Measurements from ENCODE around the gene FAM170B. TPM values are rescaled to one million over a fixed set of nuclear protein-coding genes. Genes with fewer than 3 reads are reported as not detected.

The FAM170B gene
- total and polyA plus RNA-seq, 9 of the 15 experiments (the other 6 are each of a cell fraction or from before 2014, with no cell fraction given), result 0.11 to 0.21 TPM; not detected in 7

DNA sequence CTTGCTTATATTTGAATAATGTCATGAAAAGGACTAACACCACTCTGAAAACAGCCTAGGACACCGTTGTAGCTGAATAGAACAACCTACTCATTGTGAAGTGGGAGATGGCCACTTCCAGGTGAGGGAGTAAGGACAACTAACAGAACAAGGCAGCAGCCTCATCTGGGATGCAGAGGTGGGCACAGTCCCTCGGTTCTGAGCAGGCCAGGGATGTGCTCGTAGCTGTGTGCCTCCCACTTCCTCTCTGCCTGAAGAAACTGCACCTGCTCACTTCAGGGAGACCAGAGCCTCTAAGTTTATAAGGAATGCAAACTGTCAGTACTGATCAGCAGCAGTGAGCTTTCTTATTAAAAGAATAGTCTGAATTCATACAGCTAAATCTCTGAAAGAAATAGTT is 21.0 kb downstream of the FAM170B start:
- Histone ChIP-seq H3K9ac (ENCODE audit: insufficient read depth in 1 of 2, low read depth in 2 of 2, low read length in 2 of 2) (no peak overlapping the region), H3K27me3 (ENCODE audit: control insufficient read depth in 2 of 2, insufficient read depth in 2 of 2, low read length in 2 of 2) (no peaks in the 10 kb centered on the region), H3K27ac (ENCODE audit: extremely low read depth, low read depth, low read length) (no peak overlapping the region), H3K9me1 (ENCODE audit: control insufficient read depth, insufficient read depth, low read length) (no peaks in the 10 kb centered on the region), H3K36me3 (ENCODE audit: control insufficient read depth, insufficient read depth, low read length) (no peaks in the 10 kb centered on the region), H2AFZ (ENCODE audit: low read depth, low read length) (no peak overlapping the region), H3K4me3 (no peak overlapping the region), H3K4me1 (replicated peaks in 1 of 2; ENCODE audit: control insufficient read depth in 2 of 2, insufficient read depth in 2 of 2, low read length in 2 of 2) (peaks cover 7 to 19% of the 10 kb centered on the region in 2 experiments; a peak in 4 of 5 replicates), H3K4me2 (ENCODE audit: insufficient read depth, low read length) (no peak overlapping the region), H3K79me2 (ENCODE audit: control insufficient read depth, insufficient read depth, low read length) (peaks cover 6% of the 10 kb centered on the region; the same call in 2 of the 3 replicates), H4K20me1 (replicated peaks; ENCODE audit: control insufficient read depth, insufficient read depth, low read length) (no peaks in the 10 kb centered on the region), H3K9me3 (replicated peaks; ENCODE audit: control insufficient read depth, insufficient read depth, low read depth, low read length) (no peaks in the 10 kb centered on the region)
- intact Hi-C loops (cut with micrococcal nuclease), result no loop called here
- no peak for TF ChIP-seq ZNF121 (CRISPR knock-in tag; conservative IDR thresholded peaks at IDR 0.05)
- TF ChIP-seq NELFE (IDR thresholded peaks at IDR 0.05; ENCODE audit: insufficient read depth, insufficient read length), result no peak
- TF ChIP-seq NFYB (IDR thresholded peaks at IDR 0.05; ENCODE audit: extremely low read depth, insufficient read length), result no peak
- TF ChIP-seq RFX5 (IDR thresholded peaks at IDR 0.05; ENCODE audit: low read depth, low read length), result no peak
- TF ChIP-seq ZNF436 (CRISPR knock-in tag; IDR thresholded peaks at IDR 0.05), result no peak
- TF ChIP-seq ILF3 (IDR thresholded peaks at IDR 0.05; ENCODE audit: borderline replicate concordance), result no peak
- TF ChIP-seq, protein P1, sequence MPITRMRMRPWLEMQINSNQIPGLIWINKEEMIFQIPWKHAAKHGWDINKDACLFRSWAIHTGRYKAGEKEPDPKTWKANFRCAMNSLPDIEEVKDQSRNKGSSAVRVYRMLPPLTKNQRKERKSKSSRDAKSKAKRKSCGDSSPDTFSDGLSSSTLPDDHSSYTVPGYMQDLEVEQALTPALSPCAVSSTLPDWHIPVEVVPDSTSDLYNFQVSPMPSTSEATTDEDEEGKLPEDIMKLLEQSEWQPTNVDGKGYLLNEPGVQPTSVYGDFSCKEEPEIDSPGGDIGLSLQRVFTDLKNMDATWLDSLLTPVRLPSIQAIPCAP (CRISPR knock-in tag; IDR thresholded peaks at IDR 0.05; ENCODE audit: borderline replicate concordance), result no peak
- BruUV-seq (replicated peaks), result no TSS peak
- FAIRE-seq (no peak), DNase-seq (ENCODE audit: extremely low read depth in 1 of 4, low spot score in 3 of 4) (no peak), ATAC-seq (no peak)
- 31% methylated on average over 3 of the region's 3 CpGs for WGBS (ENCODE audit: insufficient coverage, low coverage, missing lambda C conversion rate)
- in situ Hi-C loops (cut with MboI), result no loop called here
- POLR2A ChIA-PET, result interaction anchor here (0.6 to 2.0 kb wide), 6 partner anchors 9 to 190 kb away, joined by 3 to 5 read pairs (median 3); no protein-coding TSS in a partner anchor
- CTCF ChIA-PET (ENCODE audit: low intra/inter-chr PET ratio), result no interaction called here

Measured in K562 (cell line).